NCI-H524 treated with DMSO at 0.1 percent for 48 hours (cell line): ENCODE measurements around the gene RUNX2.

Source experiments
- DNase-seq: peaks from one replicate; lab custom pipeline; 2025; lab: John Stamatoyannopoulos, UW

The RUNX2 gene

GRCh38 chr6:45434381-45434700, 106.2 kb downstream of the RUNX2 start:
- no peak for DNase-seq

DNA sequence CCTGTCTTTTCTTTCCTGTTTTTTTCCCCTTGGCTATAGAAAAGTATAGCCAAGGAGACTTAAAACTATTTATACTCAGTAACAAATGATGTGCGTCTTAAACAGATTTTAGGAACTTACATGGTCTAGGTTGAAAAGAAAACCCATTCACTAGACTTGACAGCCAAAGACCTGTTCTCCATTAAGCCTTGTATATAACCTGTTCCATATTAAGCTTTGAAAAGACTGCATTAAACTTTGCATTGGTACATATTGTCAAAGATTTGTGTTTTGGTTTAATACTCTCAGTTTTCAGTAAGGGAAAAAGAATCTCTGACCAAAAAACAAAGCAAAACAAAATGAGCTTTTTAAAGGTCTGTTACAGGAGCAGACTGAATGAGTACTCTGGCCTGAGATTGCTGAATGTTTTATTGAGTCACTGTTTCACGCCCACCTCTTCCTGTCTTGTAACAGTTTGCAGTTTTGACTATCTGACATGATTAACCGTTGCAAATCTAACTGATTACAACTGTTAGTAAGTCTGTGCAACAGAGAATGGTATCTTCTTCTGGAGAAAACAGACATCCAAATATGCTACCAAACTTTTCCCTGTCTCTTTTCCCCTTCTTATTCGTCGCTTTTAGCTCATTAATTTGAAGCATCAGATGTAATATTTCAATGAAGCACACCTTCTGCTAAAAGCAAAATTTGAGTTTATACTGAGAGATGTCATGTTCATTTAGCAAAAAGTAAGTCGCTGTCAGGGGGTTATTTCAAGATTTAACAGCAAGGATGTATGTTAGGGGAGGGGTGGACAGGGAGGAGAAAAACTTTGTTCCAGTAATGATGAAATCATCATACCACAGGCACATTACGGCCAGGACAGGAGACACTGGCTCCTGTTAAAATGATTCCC, 108.7 kb downstream of the RUNX2 start:
- no peak for DNase-seq

GRCh38 chr6:45437439-45437815, 109.3 kb downstream of the RUNX2 start:
- DNase-seq: no peak

DNA sequence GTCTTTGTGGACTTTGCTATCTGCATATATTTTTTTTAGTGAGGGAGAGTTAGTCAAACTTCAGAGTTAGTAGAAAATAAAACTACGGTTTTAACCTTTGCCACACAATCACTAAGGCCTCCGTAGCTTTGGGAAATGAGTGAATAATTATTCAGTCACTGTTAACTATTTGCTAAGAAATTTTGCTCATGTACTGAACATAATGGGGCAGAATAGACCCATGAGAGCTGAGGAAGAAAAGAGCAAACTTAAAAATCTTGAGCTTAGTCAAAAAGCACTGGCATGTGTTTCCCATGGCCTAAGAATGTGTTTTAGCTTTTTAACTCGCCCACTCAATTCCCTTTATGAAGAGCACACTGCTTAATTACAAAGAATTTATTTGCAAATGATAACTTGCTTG, 110.0 kb downstream of the RUNX2 start:
- no peak for DNase-seq

GRCh38 chr6:45438849-45439406, 110.8 kb downstream of the RUNX2 start:
- DNase-seq: no peak

- no peak for DNase-seq
Measured at GRCh38 chr6:45439459-45439858, 111.3 kb downstream of the RUNX2 start.

- no peak for DNase-seq
Measured at GRCh38 chr6:45439861-45440388, 111.8 kb downstream of the RUNX2 start.

GRCh38 chr6:45441851-45442453, 113.8 kb downstream of the RUNX2 start:
- DNase-seq: no peak

DNA sequence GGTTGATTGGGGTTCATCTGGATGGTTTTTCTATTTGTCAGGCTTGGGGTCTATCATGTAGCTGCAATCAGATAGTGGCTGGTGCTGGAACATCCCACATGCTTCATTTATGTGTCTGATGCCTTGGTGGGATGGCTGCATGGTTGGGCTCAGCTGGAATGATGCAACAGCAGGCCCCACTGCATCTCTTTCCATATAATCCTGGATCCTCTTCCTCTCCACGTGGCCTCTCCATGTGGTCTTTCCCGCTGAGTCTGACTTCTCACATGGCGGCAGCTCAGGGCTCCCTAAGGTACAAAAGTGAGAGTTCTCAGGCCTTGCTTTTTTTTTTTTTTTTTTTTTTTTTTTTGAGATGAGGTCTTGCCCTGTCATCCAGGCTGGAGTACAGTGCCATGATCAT, 114.6 kb downstream of the RUNX2 start:
- no peak for DNase-seq

- no peak for DNase-seq
Measured at GRCh38 chr6:45445364-45445748, 117.2 kb downstream of the RUNX2 start.

DNA sequence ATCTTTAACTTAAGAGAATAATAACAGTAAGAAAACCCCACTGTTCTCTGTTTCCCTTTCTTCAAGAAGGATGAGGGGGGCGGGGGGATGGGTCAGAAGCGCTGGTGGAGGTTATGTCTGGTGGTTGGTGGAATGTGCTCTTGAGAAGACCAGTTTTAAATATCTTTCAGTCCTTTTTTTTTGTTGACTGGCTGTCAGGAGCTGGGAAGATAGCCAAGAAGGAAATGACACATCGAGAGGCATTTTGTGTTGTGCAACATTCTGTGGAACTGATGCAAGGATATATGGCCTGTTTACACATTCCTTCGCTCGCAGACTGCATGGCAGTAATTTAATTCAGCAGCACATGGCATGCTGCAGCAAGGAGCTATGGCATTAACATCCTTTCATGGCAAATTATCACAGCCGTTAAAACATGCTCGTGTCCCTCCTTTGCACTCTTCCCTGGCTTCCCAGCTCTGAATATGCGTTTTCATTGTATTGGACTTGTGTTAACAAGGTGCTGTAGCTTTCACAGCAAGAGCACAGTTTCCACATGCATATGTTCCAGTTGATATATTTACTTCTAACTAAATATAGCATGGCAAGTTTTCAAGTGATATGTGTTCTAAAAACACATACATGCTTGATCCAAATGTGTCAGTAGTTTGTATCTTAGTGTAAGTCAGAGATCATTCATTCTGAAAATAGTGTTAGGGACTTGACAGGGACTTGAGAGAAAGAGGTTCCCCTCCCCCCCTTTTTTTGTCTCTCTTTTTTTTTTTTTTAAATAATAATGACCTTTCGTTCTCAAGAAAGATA, 117.8 kb downstream of the RUNX2 start:
- no peak for DNase-seq

DNA sequence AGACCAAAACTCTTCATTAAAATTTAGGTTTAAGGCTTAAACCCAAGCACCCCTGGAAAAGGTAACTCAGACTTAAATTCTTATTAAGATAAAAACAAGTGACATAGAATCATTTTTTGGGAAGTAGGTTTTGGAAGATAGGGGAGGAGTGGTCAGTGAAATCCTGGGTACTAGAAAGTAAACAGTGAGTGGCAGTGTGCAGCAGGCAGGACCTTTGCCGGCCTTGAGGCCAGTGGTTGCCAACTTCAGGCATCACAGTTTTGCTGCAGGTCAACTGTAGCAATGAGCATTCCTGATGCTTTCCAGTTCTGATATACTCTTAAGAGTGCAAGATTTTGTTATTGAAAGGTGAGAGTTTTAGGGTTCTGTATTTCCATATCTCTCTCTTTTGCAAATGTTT, 118.9 kb downstream of the RUNX2 start:
- no peak for DNase-seq

GRCh38 chr6:45447716-45448115, 119.6 kb downstream of the RUNX2 start:
- DNase-seq: no peak

DNA sequence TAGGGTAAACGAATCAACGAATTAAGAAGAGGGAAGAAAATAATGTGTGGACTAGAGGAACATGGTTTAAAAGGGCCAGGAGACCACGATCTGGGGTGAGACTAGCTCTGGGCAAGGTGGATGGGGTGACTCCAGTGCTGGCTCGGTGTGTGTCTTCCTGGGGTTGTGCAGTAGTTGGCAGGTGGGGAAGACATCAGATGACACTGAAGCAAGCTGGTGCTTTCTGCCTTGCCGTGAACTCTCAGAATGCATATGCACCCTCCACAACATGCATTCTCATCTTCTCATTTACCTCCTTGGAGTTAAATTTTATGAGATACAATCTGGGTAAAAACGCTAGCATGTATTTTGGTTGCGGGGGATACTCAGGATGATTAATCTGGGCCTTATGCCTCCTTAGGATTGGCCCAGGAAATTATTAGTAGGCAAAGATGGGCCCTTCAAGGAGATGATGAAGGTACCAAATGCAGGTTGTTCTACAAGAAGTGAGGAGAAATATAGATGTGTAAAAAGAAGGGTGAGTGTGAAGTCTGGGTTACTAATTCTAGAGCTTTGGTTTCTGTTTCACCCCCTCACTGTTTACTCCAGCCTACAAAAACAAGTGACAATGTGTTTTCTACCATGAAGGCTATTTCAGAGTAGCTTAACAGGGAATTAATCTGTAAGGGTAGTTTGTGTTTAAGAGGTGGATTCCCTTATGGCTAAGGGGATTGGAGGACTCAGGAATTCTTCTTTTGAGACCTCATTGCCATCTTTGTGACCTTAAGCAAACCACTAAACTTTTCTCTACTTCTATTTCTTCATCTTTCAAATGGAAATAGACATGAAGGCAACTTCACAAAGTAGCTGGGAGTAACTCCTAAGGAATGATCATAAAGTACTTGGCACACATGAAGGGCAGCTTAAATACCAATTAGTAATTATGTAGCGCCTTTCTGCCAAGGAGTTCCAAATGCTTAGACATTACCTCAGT, 120.6 kb downstream of the RUNX2 start:
- DNase-seq: no peak

DNA sequence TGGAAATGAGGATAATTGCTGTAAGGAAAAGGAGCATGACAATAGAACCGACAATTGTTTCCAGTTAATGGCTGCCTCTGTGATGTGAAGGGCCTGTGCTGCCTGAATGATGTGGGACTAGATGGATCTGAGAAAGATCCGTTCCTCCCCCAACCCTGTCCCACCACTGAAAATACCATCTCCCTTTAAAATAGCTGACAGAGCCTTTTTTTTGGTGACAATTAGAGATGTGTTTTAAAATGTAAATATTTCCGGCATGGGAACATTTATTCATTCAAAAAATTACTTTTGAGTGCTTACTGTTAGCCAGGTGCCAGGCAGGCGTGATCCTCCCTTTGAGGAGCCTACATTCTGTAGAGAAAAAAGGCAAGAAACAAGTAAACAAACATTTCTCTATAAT, 122.0 kb downstream of the RUNX2 start:
- DNase-seq: no peak

GRCh38 chr6:45450831-45451230, 122.7 kb downstream of the RUNX2 start:
- DNase-seq: no peak

DNA sequence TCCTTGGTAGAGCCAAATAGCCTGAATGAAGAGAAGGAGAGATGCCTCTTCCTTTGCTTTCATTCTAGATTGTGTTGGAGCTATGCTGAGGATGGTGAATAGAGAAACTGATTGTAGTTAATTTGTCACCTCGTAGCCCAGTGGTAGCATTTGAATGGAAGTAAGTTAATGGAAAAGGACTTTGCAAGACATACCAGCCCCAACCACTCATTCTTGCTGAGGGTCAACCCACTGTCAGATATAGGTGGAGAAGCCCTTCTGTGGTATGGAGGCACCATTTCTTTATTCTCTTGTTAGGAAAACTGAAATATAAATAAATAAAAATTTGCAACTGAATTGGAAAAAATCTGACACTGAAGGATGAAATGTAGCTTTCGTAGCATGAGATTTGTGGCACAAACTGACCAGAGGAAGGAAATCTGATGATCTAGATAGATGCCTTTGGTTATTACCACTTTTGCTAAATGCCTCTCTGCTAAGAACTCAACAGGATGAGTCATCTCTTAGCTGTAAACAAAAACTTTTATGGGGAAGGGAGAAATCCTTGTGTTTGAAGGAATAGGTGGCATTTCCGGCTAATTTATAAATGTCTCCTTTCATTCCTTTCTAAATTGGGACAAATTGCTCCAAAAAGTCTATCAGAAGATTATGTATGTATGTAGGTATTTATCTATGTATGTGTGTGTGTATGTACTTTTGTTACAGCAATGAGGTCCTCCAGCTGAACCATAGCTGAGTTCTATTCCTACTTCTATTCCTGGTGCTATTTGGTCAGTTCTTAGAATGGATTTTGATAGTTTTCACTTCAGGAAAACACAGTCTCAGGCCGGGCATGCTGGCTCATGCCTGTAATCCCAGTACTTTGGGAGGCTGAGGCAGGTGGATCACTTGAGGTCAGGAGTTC, 126.1 kb downstream of the RUNX2 start:
- no peak for DNase-seq

DNA sequence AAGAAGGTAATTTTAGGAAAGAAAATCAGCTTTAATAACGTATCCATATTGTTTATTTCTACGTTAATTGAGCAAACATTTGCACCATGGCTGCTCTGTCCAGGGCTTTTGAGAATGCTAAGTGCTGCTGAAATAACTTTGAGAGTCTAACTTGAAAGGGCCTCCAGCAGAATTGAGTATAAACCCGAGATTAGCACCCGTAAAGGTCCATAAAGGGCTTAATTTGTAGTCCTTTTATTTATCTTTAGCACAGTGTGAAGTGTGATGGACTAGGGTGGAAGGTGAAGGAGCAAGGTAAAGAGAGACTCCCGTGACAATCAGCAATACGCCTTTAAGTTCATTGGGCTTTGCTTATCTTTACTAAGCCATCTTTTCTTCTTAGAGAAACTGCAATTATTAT, 127.3 kb downstream of the RUNX2 start:
- DNase-seq: no peak

DNA sequence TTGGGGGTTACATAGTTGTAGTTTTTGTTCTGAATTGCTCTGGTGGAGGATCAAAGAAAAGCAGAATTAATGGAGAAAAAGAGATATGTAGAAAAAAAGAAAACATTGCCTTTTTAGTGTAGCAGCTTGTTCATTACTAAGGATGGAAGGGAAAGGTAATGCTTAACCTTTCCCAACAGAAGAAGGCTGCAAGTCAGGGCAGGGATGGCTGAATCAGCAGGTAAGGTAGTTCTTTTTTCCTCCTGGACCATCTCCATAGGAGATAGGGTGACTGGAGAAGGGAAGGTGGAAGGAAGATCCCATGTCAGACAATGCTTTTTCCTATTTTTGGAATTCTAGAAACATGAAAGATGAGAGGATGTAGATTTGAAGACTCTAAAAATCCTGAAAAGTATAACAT, 129.0 kb downstream of the RUNX2 start:
- no peak for DNase-seq

GRCh38 chr6:45458672-45459071, 130.5 kb downstream of the RUNX2 start:
- no peak for DNase-seq
